SK-N-SH (cell line): ENCODE measurements around the gene GAS7.

Experiments
- CHD2 ChIP-seq: fragments of 150-350 bp; IDR thresholded peaks from 2 replicates; pipeline ENCODE4 v1.6.1; 2018; ENCODE audit warnings: low read length; ENCODE audit not compliant: partially characterized antibody
- CTCF ChIP-seq: fragments of 200-600 bp; sonication (generic); IDR thresholded peaks from 2 replicates; pipeline ENCODE4 v1.6.1; 2017; ENCODE audit warnings: antibody characterized with exemption, mild to moderate bottlenecking, moderate library complexity
- EP300 ChIP-seq, 2 experiments: IDR thresholded peaks; 2 replicates each; pipeline versions ENCODE4 v1.4.0 to v1.6.1; 2012; ENCODE audit warnings: borderline replicate concordance in 1 of 2, low read depth in 1 of 2, low read length in 1 of 2
- EZH2phosphoT487 ChIP-seq: fragments of 200-600 bp; sonication (generic); IDR thresholded peaks from 2 replicates; pipeline ENCODE4 v1.6.1; 2017; ENCODE audit warnings: low read depth, mixed run types, mild to moderate bottlenecking, antibody characterized with exemption, moderate library complexity, borderline replicate concordance
- GABPA ChIP-seq: IDR thresholded peaks from 2 replicates; pipeline ENCODE4 v1.4.0; 2012; ENCODE audit warnings: low read depth, mild to moderate bottlenecking
- POLR2AphosphoS5 ChIP-seq: IDR thresholded peaks from 2 replicates; pipeline ENCODE4 v1.6.1; 2012; ENCODE audit warnings: low read depth, low read length
- REST ChIP-seq: IDR thresholded peaks from 2 replicates; pipeline ENCODE4 v1.6.1; 2012; ENCODE audit warnings: mild to moderate bottlenecking, low read depth, low read length, moderate library complexity
- TEAD4 ChIP-seq: IDR thresholded peaks from 2 replicates; pipeline ENCODE4 v1.4.0; 2012; ENCODE audit warnings: mild to moderate bottlenecking, borderline replicate concordance; ENCODE audit not compliant: insufficient read depth

GRCh38 chr17:10046786-10047785, 151.3 kb downstream of the GAS7 start:
- no peak for TF ChIP-seq TEAD4
- TF ChIP-seq CTCF, result no peak
- TF ChIP-seq CHD2, result no peak
- TF ChIP-seq EZH2phosphoT487, result no peak
- TF ChIP-seq POLR2AphosphoS5, result no peak
- no peak for TF ChIP-seq REST
- TF ChIP-seq EP300 (IDR thresholded peaks at IDR 0.05; ENCODE audit: borderline replicate concordance in 1 of 2, low read depth in 1 of 2, low read length in 1 of 2), result no peak
- no peak for TF ChIP-seq GABPA
